CD14-positive monocyte (primary cell): ENCODE results near the gene ITGA2. TPM values are rescaled to one million over a fixed set of nuclear protein-coding genes. Genes with fewer than 3 reads are reported as not detected.

Experiments used
- DNase-seq, 3 donors: peaks; one replicate each; pipeline ENCODE4 v3.0.0-alpha.2; 2011 to 2022
- H2AFZ ChIP-seq: 2 replicates; pipeline ENCODE4 v1.6.0; 2012; ENCODE audit warnings: mild to moderate bottlenecking, low read depth, low read length, inconsistent platforms; ENCODE audit not compliant: insufficient read depth, poor library complexity, severe bottlenecking
- H3K27ac ChIP-seq, 2 donors: 1 replicate in 1 of 2; 2 replicates in 1 of 2; pipeline ENCODE4 v1.5.1; 2012 to 2013; ENCODE audit warnings: low read length in 2 of 2, control low read depth in 1 of 2, inconsistent platforms in 1 of 2, low read depth in 1 of 2, mild to moderate bottlenecking in 1 of 2
- H3K27me3 ChIP-seq, 2 donors: one replicate each; pipeline versions ENCODE4 v1.6.0 to v1.6.1; 2011 to 2013; ENCODE audit warnings: low read length in 2 of 2; ENCODE audit not compliant: control insufficient read depth in 2 of 2, insufficient read depth in 2 of 2
- H3K36me3 ChIP-seq, 2 donors: replicated peaks in 1 of 2; 1 replicate in 1 of 2; 2 replicates in 1 of 2; pipeline versions ENCODE4 v1.5.1 to v1.6.1; 2012 to 2013; ENCODE audit warnings: low read length in 2 of 2, control low read depth in 1 of 2, inconsistent platforms in 1 of 2, mild to moderate bottlenecking in 1 of 2; ENCODE audit not compliant: insufficient read depth in 2 of 2, control insufficient read depth in 1 of 2
- H3K4me1 ChIP-seq, 2 donors: 1 replicate in 1 of 2; 2 replicates in 1 of 2; pipeline versions ENCODE4 v1.5.1 to v1.6.1; 2012 to 2013; ENCODE audit warnings: low read length in 2 of 2, control low read depth in 1 of 2, inconsistent platforms in 1 of 2, mild to moderate bottlenecking in 1 of 2, moderate library complexity in 1 of 2; ENCODE audit not compliant: insufficient read depth in 2 of 2, control insufficient read depth in 1 of 2
- H3K4me2 ChIP-seq: replicated peaks from 2 replicates; pipeline ENCODE3; 2012; ENCODE audit warnings: low read length, moderate library complexity, mild to moderate bottlenecking; ENCODE audit not compliant: poor library complexity, severe bottlenecking; ENCODE audit errors: extremely low read depth
- H3K4me3 ChIP-seq, 3 experiments: fragments of 200-600 bp in 1 of 3; sonication (generic) in 1 of 3; replicated peaks in 1 of 3; 1 replicate in 2 of 3; 2 replicates in 1 of 3; pipeline ENCODE4 v1.5.1; 2011 to 2013; ENCODE audit warnings: low read length in 3 of 3, mild to moderate bottlenecking in 3 of 3, control low read depth in 2 of 3, low read depth in 2 of 3, inconsistent platforms in 1 of 3, moderate library complexity in 1 of 3
- H3K79me2 ChIP-seq: 2 replicates; pipeline ENCODE4 v1.6.0; 2012; ENCODE audit warnings: mild to moderate bottlenecking, control low read depth, inconsistent platforms, low read length, moderate library complexity; ENCODE audit not compliant: insufficient read depth
- H3K9ac ChIP-seq: 2 replicates; pipeline ENCODE4 v1.6.0; 2017; ENCODE audit warnings: low read length, mild to moderate bottlenecking; ENCODE audit not compliant: insufficient read depth, poor library complexity, severe bottlenecking
- H3K9me3 ChIP-seq, 2 donors: replicated peaks in 1 of 2; 1 replicate in 1 of 2; 2 replicates in 1 of 2; pipeline versions ENCODE4 v1.5.1 to v1.6.1; 2012 to 2013; ENCODE audit warnings: low read length in 2 of 2, control low read depth in 1 of 2; ENCODE audit not compliant: control insufficient read depth in 1 of 2, insufficient read depth in 1 of 2
- H4K20me1 ChIP-seq: 2 replicates; pipeline ENCODE4 v1.6.0; 2012; ENCODE audit warnings: mild to moderate bottlenecking, low read length, control low read depth, moderate library complexity; ENCODE audit not compliant: insufficient read depth
- H3K27ac Mint-ChIP-seq, 7 donors: one replicate each; pipeline ENCODE4 v1.8.0; 2020; ENCODE audit warnings: mild to moderate bottlenecking in 7 of 7, mixed read lengths in 7 of 7, moderate library complexity in 6 of 7, inconsistent platforms in 2 of 7
- H3K27me3 Mint-ChIP-seq, 3 donors: one replicate each; pipeline ENCODE4 v1.8.0; 2021 to 2022; ENCODE audit warnings: low read depth in 3 of 3, mild to moderate bottlenecking in 3 of 3, mixed read lengths in 3 of 3, moderate library complexity in 3 of 3, inconsistent platforms in 1 of 3
- H3K36me3 Mint-ChIP-seq, 2 donors: one replicate each; pipeline ENCODE4 v1.8.0; 2020; ENCODE audit warnings: mixed read lengths in 2 of 2, inconsistent platforms in 1 of 2, mild to moderate bottlenecking in 1 of 2
- H3K4me1 Mint-ChIP-seq: one replicate; pipeline ENCODE4 v1.8.0; 2020; ENCODE audit warnings: mild to moderate bottlenecking, mixed read lengths
- H3K4me3 Mint-ChIP-seq, 2 donors: one replicate each; pipeline ENCODE4 v1.8.0; 2020; ENCODE audit warnings: mild to moderate bottlenecking in 2 of 2, mixed read lengths in 2 of 2, moderate library complexity in 1 of 2
- H3K9me3 Mint-ChIP-seq, 7 donors: one replicate each; pipeline ENCODE4 v1.8.0; 2020 to 2022; ENCODE audit warnings: mixed read lengths in 7 of 7, mild to moderate bottlenecking in 6 of 7, moderate library complexity in 6 of 7, inconsistent platforms in 2 of 7
- CTCF ChIP-seq: fragments of 200-600 bp; IDR thresholded peaks from one replicate; pipeline ENCODE4 v1.8.0; 2022; ENCODE audit warnings: antibody characterized with exemption, mild to moderate bottlenecking
- WGBS: methylation state at CpG from one replicate; pipeline ENCODE4 v1.1.5; 2013; ENCODE audit warnings: missing lambda C conversion rate; ENCODE audit not compliant: insufficient coverage; 5-methylcytosine and 5-hydroxymethylcytosine counted together
- intact Hi-C, 2 donors: fragments of 100-400 bp; cut with micrococcal nuclease; formaldehyde crosslinking; loops; one replicate each; pipeline versions ENCODE4 v1.15.0 to v1.15.1; 2023
- polyA plus RNA-seq, 3 donors: library from polyadenylated mRNA; depleted of rRNA in 1 of 3; unstranded in 2 of 3; stranded (reverse) in 1 of 3; fragments of 300-500 nt in 2 of 3; fragments of >200 nt in 1 of 3; fragmentation: Illumina TruSeq in 2 of 3; gene quantifications; 1 replicate in 2 of 3; 2 replicates in 1 of 3; pipeline ENCODE4 v1.2.3, GENCODE V29; 2012 to 2021

ITGA2 gene
- polyA plus RNA-seq, 3 donors: not detected

DNA sequence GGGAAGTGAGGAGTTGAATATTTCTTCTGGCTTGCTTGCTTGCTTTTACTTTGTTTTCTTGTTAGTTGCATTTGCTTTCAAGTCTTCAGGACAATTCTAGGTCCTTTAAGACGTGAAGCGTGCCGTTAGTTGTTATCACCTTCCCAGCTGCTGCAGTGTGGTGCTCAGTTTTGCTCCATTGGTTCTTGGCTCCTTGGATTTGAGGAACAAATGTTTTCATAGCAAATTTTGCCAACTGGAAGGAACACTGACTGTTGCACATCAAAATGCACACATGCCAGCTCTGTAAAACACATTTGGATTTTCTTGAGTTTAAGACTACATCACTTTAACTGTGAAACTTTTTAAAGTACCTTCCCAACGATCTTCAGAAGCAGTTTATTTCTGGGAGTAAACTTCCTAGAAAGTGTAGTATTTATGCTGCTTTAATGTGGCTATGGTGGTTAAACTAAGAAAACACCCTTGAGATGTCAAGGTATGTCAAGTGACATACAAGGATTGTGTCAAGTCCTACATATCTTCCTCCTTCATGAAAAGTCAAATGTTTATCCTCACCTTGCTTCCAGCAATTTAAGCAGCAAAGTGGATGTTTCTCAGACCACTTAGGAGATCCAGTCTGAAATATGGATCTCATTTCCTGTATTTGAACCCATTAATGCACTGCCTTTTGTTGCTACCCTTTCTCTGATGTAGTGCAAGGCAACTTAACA, 95.5 kb downstream of the ITGA2 start:
- H3K27me3 ChIP-seq: no peaks in the 10 kb centered on the region
- no peak overlapping the region for H3K4me2 ChIP-seq
- H3K9me3 Mint-ChIP-seq: no peaks in the 10 kb centered on the region
- no peaks in the 10 kb centered on the region for H3K9me3 ChIP-seq
- no peaks in the 10 kb centered on the region for H3K27me3 Mint-ChIP-seq
- H2AFZ ChIP-seq: no peak overlapping the region
- no peaks in the 10 kb centered on the region for H3K36me3 ChIP-seq
- TF ChIP-seq CTCF: no peak
- WGBS: 79% methylated on average over 3 of the region's 4 CpGs
- no peaks in the 10 kb centered on the region for H3K4me1 ChIP-seq
- no peak overlapping the region for H3K27ac ChIP-seq
- peaks cover 2% of the 10 kb centered on the region for H3K4me1 Mint-ChIP-seq
- no peaks in the 10 kb centered on the region for H4K20me1 ChIP-seq
- H3K27ac Mint-ChIP-seq: no peak overlapping the region
- no peak overlapping the region for H3K9ac ChIP-seq
- intact Hi-C loops: no loop called here
- no peak overlapping the region for H3K4me3 Mint-ChIP-seq
- H3K36me3 Mint-ChIP-seq: no peaks in the 10 kb centered on the region
- no peak for DNase-seq
- H3K79me2 ChIP-seq: no peaks in the 10 kb centered on the region
- no peak overlapping the region for H3K4me3 ChIP-seq

GRCh38 chr5:53087171-53087570, 98.0 kb downstream of the ITGA2 start:
- Histone ChIP-seq H3K9ac (no peak overlapping the region), H4K20me1 (no peaks in the 10 kb centered on the region), H3K36me3 (no peaks in the 10 kb centered on the region), H3K4me1 (no peaks in the 10 kb centered on the region), H3K79me2 (no peaks in the 10 kb centered on the region), H3K27ac (no peak overlapping the region), H3K4me2 (no peak overlapping the region), H3K9me3 (no peaks in the 10 kb centered on the region), H3K4me3 (no peak overlapping the region), H3K27me3 (no peaks in the 10 kb centered on the region), H2AFZ (no peak overlapping the region)
- Mint-ChIP-seq H3K27me3 (no peaks in the 10 kb centered on the region), H3K27ac (peak overlapping the region in 1 of 7 donors; percentile 55), H3K4me3 (no peak overlapping the region), H3K4me1 (peaks cover 2% of the 10 kb centered on the region), H3K9me3 (no peaks in the 10 kb centered on the region), H3K36me3 (no peaks in the 10 kb centered on the region)
- TF ChIP-seq CTCF: no peak
- intact Hi-C loops: no loop called here
- DNase-seq: no peak
- no CpG with 5 or more reads among the region's 1 CpG for WGBS
